ENCODE measurements around the gene BCL2L15.
A peak's percentile ranks its signal among the peaks of the same experiment; 100 is the strongest.

Gene BCL2L15

GRCh38 chr1:113850127-113850796, 37.1 kb downstream of the BCL2L15 start:
- DNase-seq, result no peak
- TF ChIP-seq POLR2A (IDR thresholded peaks at IDR 0.05; ENCODE audit: low read length) (no peak), GATA1 (IDR thresholded peaks at IDR 0.05; ENCODE audit: low read depth, low read length) (no peak)

- no peak for DNase-seq
- no peak for TF ChIP-seq POLR2A (IDR thresholded peaks at IDR 0.05; ENCODE audit: low read length)
Observed at GRCh38 chr1:113849072-113849471, 38.3 kb downstream of the BCL2L15 start.

- no peak for DNase-seq
- no peak for TF ChIP-seq GATA1 (IDR thresholded peaks at IDR 0.05; ENCODE audit: low read depth, low read length)
- no peak for TF ChIP-seq POLR2A (IDR thresholded peaks at IDR 0.05; ENCODE audit: low read length)
Observed at GRCh38 chr1:113846391-113847035, 40.9 kb downstream of the BCL2L15 start.

GRCh38 chr1:113836534-113836933, 50.8 kb downstream of the BCL2L15 start:
- no peak for TF ChIP-seq POLR2A (IDR thresholded peaks at IDR 0.05; ENCODE audit: low read length)
- no peak for TF ChIP-seq GATA1 (IDR thresholded peaks at IDR 0.05; ENCODE audit: low read depth, low read length)

GRCh38 chr1:113835686-113836290, 51.6 kb downstream of the BCL2L15 start:
- TF ChIP-seq GATA1 (IDR thresholded peaks at IDR 0.05; ENCODE audit: low read depth, low read length) (no peak), POLR2A (IDR thresholded peaks at IDR 0.05; ENCODE audit: low read length) (no peak)
- DNase-seq, result peak; percentile 61 to 82

More at GRCh38 chr1:113836534-113836933, 50.8 kb downstream of the BCL2L15 start:
- DNase-seq, result no peak

- DNase-seq, result no peak
- TF ChIP-seq POLR2A (IDR thresholded peaks at IDR 0.05; ENCODE audit: low read length), result no peak
- no peak for TF ChIP-seq GATA1 (IDR thresholded peaks at IDR 0.05; ENCODE audit: low read depth, low read length)
Observed at GRCh38 chr1:113834716-113835115, 52.7 kb downstream of the BCL2L15 start.
